Stomach (tissue), 9 donors: ENCODE measurements around the gene SF3A1. TPM values are rescaled to one million over a fixed set of nuclear protein-coding genes. Genes with fewer than 3 reads are reported as not detected.

Experiments
- DNase-seq, 2 donors: peaks; one replicate each; pipeline versions ENCODE4 v3.0.0 to v3.0.0-alpha.2; 2013 to 2019
- H3K27ac ChIP-seq, 5 donors: fragments of 200-600 bp in 4 of 5; sonication (generic) in 4 of 5; one replicate each; pipeline ENCODE4 v1.5.1; 2013 to 2019; ENCODE audit warnings: mild to moderate bottlenecking in 1 of 5, moderate library complexity in 1 of 5
- H3K27me3 ChIP-seq, 3 donors: fragments of 200-600 bp; sonication (generic); one replicate each; pipeline ENCODE4 v1.5.1; 2017 to 2019; ENCODE audit warnings: mixed run types in 1 of 3
- H3K36me3 ChIP-seq, 4 donors: fragments of 200-600 bp; sonication (generic); 1 replicate in 3 of 4; 2 replicates in 1 of 4; pipeline ENCODE4 v1.5.1; 2016 to 2019
- H3K4me1 ChIP-seq, 4 donors: fragments of 200-600 bp; sonication (generic); one replicate each; pipeline ENCODE4 v1.5.1; 2016 to 2019
- H3K4me3 ChIP-seq, 4 donors: fragments of 200-600 bp; sonication (generic) in 3 of 4; one replicate each; pipeline ENCODE4 v1.5.1; 2016 to 2019; ENCODE audit warnings: mild to moderate bottlenecking in 1 of 4
- H3K9me3 ChIP-seq, 4 donors: fragments of 200-600 bp; sonication (generic); one replicate each; pipeline ENCODE4 v1.5.1; 2016 to 2019
- CTCF ChIP-seq, 7 experiments: fragments of 450-650 bp in 4 of 7; fragments of 200-600 bp in 3 of 7; sonication (generic) in 3 of 7; IDR thresholded peaks; one replicate each; pipeline ENCODE4 v1.5.1; 2016 to 2019; ENCODE audit warnings: antibody characterized with exemption in 7 of 7, control low read depth in 2 of 7, mild to moderate bottlenecking in 1 of 7
- EP300 ChIP-seq: sonication (generic); formaldehyde crosslinking; IDR thresholded peaks from one replicate; pipeline ENCODE4 v1.6.1; 2017; ENCODE audit warnings: antibody characterized with exemption
- POLR2A ChIP-seq, 4 donors: fragments of 450-650 bp; IDR thresholded peaks; one replicate each; pipeline ENCODE4 v1.6.1; 2016; ENCODE audit warnings: antibody characterized with exemption in 4 of 4, control low read depth in 2 of 4, mild to moderate bottlenecking in 1 of 4, moderate library complexity in 1 of 4
- POLR2AphosphoS5 ChIP-seq, 3 donors: sonication (generic); formaldehyde crosslinking; IDR thresholded peaks; one replicate each; pipeline ENCODE4 v1.6.1; 2016; ENCODE audit warnings: antibody characterized with exemption in 3 of 3
- WGBS, 5 donors: extraction: QIAGEN DNeasy Blood & Tissue Kit in 3 of 5; methylation state at CpG; one replicate each; pipeline versions ENCODE4 v1.1.5 to v1.1.7; 2013 to 2018; 5-methylcytosine and 5-hydroxymethylcytosine counted together
- intact Hi-C: fragments of 100-400 bp; cut with DNase I; formaldehyde crosslinking; loops from one replicate; pipeline ENCODE4 v1.15.1; 2023; ENCODE audit warnings: low total_unique reads
- polyA plus RNA-seq, 3 donors: library from polyadenylated mRNA; stranded (reverse); fragments of 200-250 nt; gene quantifications; one replicate each; pipeline ENCODE4 v1.2.3, GENCODE V29; 2013
- total RNA-seq, 5 donors: library from RNA; depleted of rRNA; stranded (reverse); fragments of >200 nt; gene quantifications; one replicate each; pipeline versions ENCODE4 v1.1.0 to v1.2.3, GENCODE V29; 2014 to 2016
- donor health status: healthy with polysubstance abuse.
- donor health status: Bipolar disorder and iron deficiency.
- donor health status: healthy.

SF3A1 gene
- total and polyA plus RNA-seq, 8 donors: 13.6 to 316 (median 30.6) TPM

GRCh38 chr22:30361916-30362650, 5.4 kb upstream of the SF3A1 start:
- Histone ChIP-seq H3K27ac (no peak overlapping the region), H3K4me3 (no peak overlapping the region), H3K4me1 (peaks cover 0 to 11% (median 9%) of the 10 kb centered on the region in 4 donors), H3K9me3 (no peaks in the 10 kb centered on the region), H3K36me3 (peaks cover 0 to 28% (median 12%) of the 10 kb centered on the region in 4 donors), H3K27me3 (no peaks in the 10 kb centered on the region)
- DNase-seq: no peak
- intact Hi-C loops: no loop called here
- WGBS, 5 donors: 78 to 86% (median 83%) methylated on average over 10 of the region's 10 CpGs
- TF ChIP-seq POLR2A (IDR thresholded peaks at IDR 0.05): no peak
- no peak for TF ChIP-seq EP300
- no peak for TF ChIP-seq CTCF (IDR thresholded peaks at IDR 0.05)
- TF ChIP-seq POLR2AphosphoS5 (IDR thresholded peaks at IDR 0.05): no peak

GRCh38 chr22:30358541-30358940, 1.8 kb upstream of the SF3A1 start:
- TF ChIP-seq POLR2AphosphoS5 (IDR thresholded peaks at IDR 0.05) (no peak), EP300 (no peak), POLR2A (IDR thresholded peaks at IDR 0.05) (no peak), CTCF (IDR thresholded peaks at IDR 0.05) (no peak)
- no peak for DNase-seq
- no peaks in the 10 kb centered on the region for H3K27me3 ChIP-seq
- WGBS, 5 donors: 86 to 96% (median 91%) methylated on average over 6 of the region's 6 CpGs
- H3K27ac ChIP-seq: no peak overlapping the region
- H3K4me1 ChIP-seq: peaks cover 24 to 38% (median 37%) of the 10 kb centered on the region in 4 donors
- peaks cover 0 to 22% (median 8%) of the 10 kb centered on the region in 4 donors for H3K36me3 ChIP-seq
- intact Hi-C loops: no loop called here
- H3K4me3 ChIP-seq: no peak overlapping the region
- no peaks in the 10 kb centered on the region for H3K9me3 ChIP-seq

- H3K27ac ChIP-seq: no peak overlapping the region
- H3K27me3 ChIP-seq: no peaks in the 10 kb centered on the region
- no peak for TF ChIP-seq EP300
- TF ChIP-seq CTCF (IDR thresholded peaks at IDR 0.05): no peak
- no peak for TF ChIP-seq POLR2A (IDR thresholded peaks at IDR 0.05)
- no peak for TF ChIP-seq POLR2AphosphoS5 (IDR thresholded peaks at IDR 0.05)
- peaks cover 24 to 40% (median 39%) of the 10 kb centered on the region in 4 donors for H3K4me1 ChIP-seq
- WGBS, 5 donors: 55 to 63% (median 57%) methylated on average over 21 to 22 of the region's 22 CpGs
- peaks cover 4 to 20% (median 12%) of the 10 kb centered on the region in 4 donors for H3K36me3 ChIP-seq
- intact Hi-C loops: no loop called here
- peak overlapping the region; percentile 63 to 95 (median 88) for H3K4me3 ChIP-seq
- no peaks in the 10 kb centered on the region for H3K9me3 ChIP-seq
- DNase-seq: no peak
Observed at GRCh38 chr22:30357650-30358215, 1.0 kb upstream of the SF3A1 start.

GRCh38 chr22:30357236-30357570, 509 bp upstream of the SF3A1 start:
- DNase-seq: no peak
- Histone ChIP-seq H3K27me3 (no peaks in the 10 kb centered on the region), H3K4me1 (peaks cover 24 to 40% (median 39%) of the 10 kb centered on the region in 4 donors), H3K9me3 (no peaks in the 10 kb centered on the region), H3K4me3 (peak overlapping the region; percentile 63 to 95 (median 88)), H3K27ac (peak overlapping the region; percentile 98 to 100 (median 98)), H3K36me3 (peaks cover 9 to 21% (median 16%) of the 10 kb centered on the region in 4 donors)
- WGBS, 5 donors: 1 to 5% (median 3%) methylated on average over 9 of the region's 9 CpGs
- TF ChIP-seq EP300 (no peak), POLR2AphosphoS5 (IDR thresholded peaks at IDR 0.05) (no peak), CTCF (IDR thresholded peaks at IDR 0.05) (no peak)
- intact Hi-C loops: no loop called here
